Superior temporal gyrus (tissue), 1 donor: ENCODE data around the gene PDPK1.
"Not testable (repeated sequence)": the region's sequence is repeated elsewhere in the genome, so short reads cannot be mapped to it uniquely, and the experiment has no call there.

Experiments used
- DNase-seq: peaks from one replicate; pipeline ENCODE4 v3.0.0-alpha.2; 2016; ENCODE audit errors: extremely low spot score

PDPK1 gene

GRCh38 chr16:2611877-2612276, 74.1 kb downstream of the PDPK1 start:
- not testable (repeated sequence) for DNase-seq

GRCh38 chr16:2613251-2613650, 75.4 kb downstream of the PDPK1 start:
- not testable (repeated sequence) for DNase-seq

- no peak for DNase-seq
Measured at GRCh38 chr16:2614761-2615191, 77.0 kb downstream of the PDPK1 start.

- not testable (repeated sequence) for DNase-seq
Measured at GRCh38 chr16:2618964-2619363, 81.1 kb downstream of the PDPK1 start.

GRCh38 chr16:2619628-2620027, 81.8 kb downstream of the PDPK1 start:
- not testable (repeated sequence) for DNase-seq

- DNase-seq = not testable (repeated sequence)
Measured at GRCh38 chr16:2620870-2621269, 83.0 kb downstream of the PDPK1 start.

GRCh38 chr16:2621395-2621794, 83.6 kb downstream of the PDPK1 start:
- not testable (repeated sequence) for DNase-seq

GRCh38 chr16:2627075-2627474, 89.3 kb downstream of the PDPK1 start:
- not testable (repeated sequence) for DNase-seq

GRCh38 chr16:2631203-2631602, 93.4 kb downstream of the PDPK1 start:
- not testable (repeated sequence) for DNase-seq

GRCh38 chr16:2632291-2632690, 94.5 kb downstream of the PDPK1 start:
- DNase-seq = not testable (repeated sequence)

GRCh38 chr16:2639071-2639721, 101.4 kb downstream of the PDPK1 start:
- not testable (repeated sequence) for DNase-seq

GRCh38 chr16:2639722-2640072, 101.9 kb downstream of the PDPK1 start:
- not testable (repeated sequence) for DNase-seq

GRCh38 chr16:2642561-2642960, 104.7 kb downstream of the PDPK1 start:
- not testable (repeated sequence) for DNase-seq

GRCh38 chr16:2644754-2645453, 107.1 kb downstream of the PDPK1 start:
- DNase-seq = not testable (repeated sequence)

GRCh38 chr16:2651268-2651871, 113.5 kb downstream of the PDPK1 start:
- not testable (repeated sequence) for DNase-seq
